Neutrophil (primary cell): ENCODE data around the gene ZIC3.

Source experiments
- H3K27ac ChIP-seq: fragments of 200-600 bp; sonication (generic); 2 replicates; pipeline ENCODE4 v1.5.1; 2016; ENCODE audit warnings: mild to moderate bottlenecking, moderate library complexity
- H3K27me3 ChIP-seq: fragments of 200-600 bp; sonication (generic); 2 replicates; pipeline ENCODE4 v1.6.0; 2016; ENCODE audit warnings: mild to moderate bottlenecking
- H3K36me3 ChIP-seq: fragments of 200-600 bp; sonication (generic); 2 replicates; pipeline ENCODE4 v1.5.1; 2017
- H3K4me1 ChIP-seq, 2 experiments: fragments of 200-600 bp in 1 of 2; sonication (generic) in 1 of 2; 1 replicate in 1 of 2; 2 replicates in 1 of 2; pipeline versions ENCODE4 v1.5.1 to v1.6.1; 2013 to 2016; ENCODE audit warnings: low read depth in 1 of 2, low read length in 1 of 2, mild to moderate bottlenecking in 1 of 2, moderate library complexity in 1 of 2; ENCODE audit not compliant: control insufficient read depth in 1 of 2, insufficient read depth in 1 of 2
- H3K4me3 ChIP-seq, 2 experiments: fragments of 200-600 bp in 1 of 2; sonication (generic) in 1 of 2; 1 replicate in 1 of 2; 2 replicates in 1 of 2; pipeline ENCODE4 v1.5.1; 2013 to 2016; ENCODE audit warnings: low read depth in 1 of 2, low read length in 1 of 2, mild to moderate bottlenecking in 1 of 2, moderate library complexity in 1 of 2
- H3K9me3 ChIP-seq: fragments of 200-600 bp; sonication (generic); 2 replicates; pipeline ENCODE4 v1.5.1; 2016
- TF ChIP-seq, protein P1 (sequence below): fragments of 200-600 bp; sonication (generic); IDR thresholded peaks from 2 replicates; pipeline ENCODE4 v1.5.1; 2016; ENCODE audit warnings: antibody characterized with exemption

Gene ZIC3

DNA sequence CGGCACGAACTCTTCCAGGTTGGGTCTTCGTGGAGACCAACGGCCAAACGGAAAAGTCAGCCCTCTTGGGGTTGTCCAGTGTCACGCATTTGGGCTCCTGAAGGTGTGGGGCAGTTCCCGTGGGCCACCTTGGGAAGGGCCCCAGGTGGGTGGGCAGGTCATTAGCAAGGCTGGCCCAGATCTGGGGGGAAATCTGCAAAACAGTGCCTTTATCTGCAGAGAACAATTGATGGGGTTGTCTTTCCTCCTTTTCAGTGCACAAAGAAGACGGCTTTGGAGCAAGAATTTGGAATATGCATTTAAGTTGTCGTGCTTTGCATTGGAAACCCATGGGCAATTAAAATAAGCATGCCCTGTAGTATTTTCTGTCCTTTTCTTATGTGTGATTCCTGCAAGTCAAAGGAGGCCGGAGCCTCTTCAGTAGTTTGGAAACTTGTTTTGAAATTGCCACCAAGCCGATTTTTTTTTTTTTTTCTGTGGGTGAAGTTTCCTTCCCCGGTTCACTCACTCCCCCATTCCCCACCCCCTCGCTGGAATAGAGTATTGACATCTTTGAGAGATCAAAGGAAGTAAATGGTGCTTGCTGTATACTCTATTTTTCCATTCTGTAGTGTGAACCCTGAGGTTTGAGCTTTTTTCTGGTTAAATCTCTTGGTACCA is 9.8 kb downstream of the ZIC3 start:
- no peaks in the 10 kb centered on the region for H3K9me3 ChIP-seq
- no peaks in the 10 kb centered on the region for H3K4me1 ChIP-seq
- peaks cover 72% of the 10 kb centered on the region for H3K27me3 ChIP-seq
- H3K36me3 ChIP-seq, result no peaks in the 10 kb centered on the region
- H3K4me3 ChIP-seq, result no peak overlapping the region
- TF ChIP-seq, protein P1, sequence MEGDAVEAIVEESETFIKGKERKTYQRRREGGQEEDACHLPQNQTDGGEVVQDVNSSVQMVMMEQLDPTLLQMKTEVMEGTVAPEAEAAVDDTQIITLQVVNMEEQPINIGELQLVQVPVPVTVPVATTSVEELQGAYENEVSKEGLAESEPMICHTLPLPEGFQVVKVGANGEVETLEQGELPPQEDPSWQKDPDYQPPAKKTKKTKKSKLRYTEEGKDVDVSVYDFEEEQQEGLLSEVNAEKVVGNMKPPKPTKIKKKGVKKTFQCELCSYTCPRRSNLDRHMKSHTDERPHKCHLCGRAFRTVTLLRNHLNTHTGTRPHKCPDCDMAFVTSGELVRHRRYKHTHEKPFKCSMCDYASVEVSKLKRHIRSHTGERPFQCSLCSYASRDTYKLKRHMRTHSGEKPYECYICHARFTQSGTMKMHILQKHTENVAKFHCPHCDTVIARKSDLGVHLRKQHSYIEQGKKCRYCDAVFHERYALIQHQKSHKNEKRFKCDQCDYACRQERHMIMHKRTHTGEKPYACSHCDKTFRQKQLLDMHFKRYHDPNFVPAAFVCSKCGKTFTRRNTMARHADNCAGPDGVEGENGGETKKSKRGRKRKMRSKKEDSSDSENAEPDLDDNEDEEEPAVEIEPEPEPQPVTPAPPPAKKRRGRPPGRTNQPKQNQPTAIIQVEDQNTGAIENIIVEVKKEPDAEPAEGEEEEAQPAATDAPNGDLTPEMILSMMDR, result no peak
- no peak overlapping the region for H3K27ac ChIP-seq

DNA sequence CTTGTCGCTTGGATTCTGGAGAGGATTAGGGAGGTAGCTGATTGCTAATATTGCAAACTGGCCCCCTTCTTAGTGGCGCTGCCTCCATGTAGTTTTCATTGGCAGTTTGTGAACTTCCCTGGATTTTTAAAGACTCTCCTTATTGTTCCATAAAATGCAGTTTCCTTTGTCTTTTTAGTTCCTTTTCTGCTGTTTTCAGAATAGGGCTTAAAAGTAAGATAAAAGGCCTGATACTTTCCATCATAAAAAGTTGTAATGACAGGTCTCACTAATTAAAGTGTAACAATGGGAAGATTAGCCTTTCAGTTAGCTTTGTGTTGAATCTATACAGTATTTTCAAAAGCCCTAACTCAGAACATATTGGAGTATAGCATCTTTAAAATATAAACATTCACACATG is 21.2 kb downstream of the ZIC3 start:
- no peaks in the 10 kb centered on the region for H3K27me3 ChIP-seq
- H3K36me3 ChIP-seq, result no peaks in the 10 kb centered on the region
- no peaks in the 10 kb centered on the region for H3K9me3 ChIP-seq
- H3K4me3 ChIP-seq, result no peak overlapping the region
- TF ChIP-seq, protein P1, result no peak
- H3K27ac ChIP-seq, result no peak overlapping the region
- H3K4me1 ChIP-seq, result no peaks in the 10 kb centered on the region

DNA sequence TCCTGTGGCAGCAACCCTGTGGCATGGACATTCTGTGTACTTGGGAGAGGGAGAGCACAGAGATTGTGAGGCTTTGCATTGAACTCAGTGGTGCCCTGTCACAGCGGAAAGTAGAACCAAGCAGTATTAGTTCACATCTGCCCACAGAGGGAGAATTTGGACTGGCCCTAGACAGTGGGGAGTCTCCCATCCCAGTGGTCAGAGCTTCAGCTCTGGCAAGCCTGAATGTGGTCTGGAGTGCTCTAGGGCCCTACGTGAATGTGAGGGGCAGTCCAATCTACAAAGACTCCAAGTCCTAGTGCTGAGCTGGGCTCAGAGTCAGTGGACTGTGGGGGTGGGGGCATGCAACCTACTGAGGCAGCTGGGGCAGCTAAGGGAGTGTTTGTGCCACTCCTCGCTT is 34.8 kb downstream of the ZIC3 start:
- no peak overlapping the region for H3K4me3 ChIP-seq
- H3K27ac ChIP-seq, result no peak overlapping the region
- TF ChIP-seq, protein P1, result no peak
- no peaks in the 10 kb centered on the region for H3K9me3 ChIP-seq
- no peaks in the 10 kb centered on the region for H3K27me3 ChIP-seq
- no peaks in the 10 kb centered on the region for H3K36me3 ChIP-seq
- no peaks in the 10 kb centered on the region for H3K4me1 ChIP-seq
